Fibroblast of lung (primary cell): ENCODE results near the gene TMEFF2. TPM values are rescaled to one million over a fixed set of nuclear protein-coding genes. Genes with fewer than 3 reads are reported as not detected.
A peak's percentile ranks its signal among the peaks of the same experiment; 100 is the strongest.

Source experiments
- DNase-seq, 2 donors: peaks; one replicate each; pipeline versions ENCODE4 v3.0.0 to v3.0.0-alpha.2; 2010; ENCODE audit warnings: low read depth in 2 of 2
- H2AFZ ChIP-seq: 2 replicates; pipeline ENCODE4 v1.5.1; 2012; ENCODE audit warnings: low read length, control low read depth, inconsistent platforms
- H3K27ac ChIP-seq: 2 replicates; pipeline ENCODE4 v1.5.1; 2011; ENCODE audit warnings: low read length, control low read depth; ENCODE audit not compliant: insufficient read depth
- H3K27me3 ChIP-seq: 2 replicates; pipeline ENCODE4 v1.5.1; 2011; ENCODE audit warnings: mild to moderate bottlenecking, low read length; ENCODE audit not compliant: control insufficient read depth, insufficient read depth
- H3K36me3 ChIP-seq: 2 replicates; pipeline ENCODE4 v1.5.1; 2011; ENCODE audit warnings: low read length; ENCODE audit not compliant: control insufficient read depth, insufficient read depth
- H3K4me1 ChIP-seq: 2 replicates; pipeline ENCODE4 v1.5.1; 2011; ENCODE audit warnings: low read length; ENCODE audit not compliant: control insufficient read depth, insufficient read depth; ENCODE audit errors: extremely low read depth
- H3K4me2 ChIP-seq: 2 replicates; pipeline ENCODE4 v1.5.1; 2011; ENCODE audit warnings: low read length, control low read depth; ENCODE audit not compliant: insufficient read depth; ENCODE audit errors: extremely low read depth
- H3K4me3 ChIP-seq, 4 experiments: fragments of 200-600 bp in 1 of 4; sonication (generic) in 1 of 4; replicated peaks in 1 of 4; 2 replicates each; pipeline ENCODE4 v1.5.1; 2011 to 2016; ENCODE audit warnings: low read length in 4 of 4, low read depth in 3 of 4, mild to moderate bottlenecking in 3 of 4, control low read depth in 2 of 4, inconsistent platforms in 1 of 4, mixed read lengths in 1 of 4; ENCODE audit not compliant: insufficient read depth in 1 of 4; ENCODE audit errors: control extremely low read depth in 1 of 4
- H3K79me2 ChIP-seq: 2 replicates; pipeline ENCODE4 v1.5.1; 2012; ENCODE audit warnings: mild to moderate bottlenecking, low read length, inconsistent platforms; ENCODE audit not compliant: control insufficient read depth, insufficient read depth
- H3K9ac ChIP-seq: 2 replicates; pipeline ENCODE4 v1.5.1; 2011; ENCODE audit warnings: mild to moderate bottlenecking, low read length, control low read depth; ENCODE audit not compliant: insufficient read depth
- H3K9me3 ChIP-seq: 2 replicates; pipeline ENCODE4 v1.5.1; 2012; ENCODE audit warnings: low read depth, low read length; ENCODE audit not compliant: control insufficient read depth, insufficient read depth
- H4K20me1 ChIP-seq: 2 replicates; pipeline ENCODE4 v1.5.1; 2011; ENCODE audit warnings: low read length; ENCODE audit not compliant: control insufficient read depth, insufficient read depth; ENCODE audit errors: extremely low read depth
- EZH2 ChIP-seq: IDR thresholded peaks from 2 replicates; pipeline ENCODE4 v1.5.1; 2012; ENCODE audit warnings: low read length, control low read depth, mild to moderate bottlenecking; ENCODE audit errors: missing control alignments
- polyA plus RNA-seq, 2 donors: library from polyadenylated mRNA; depleted of rRNA in 1 of 2; stranded (reverse) in 1 of 2; unstranded in 1 of 2; fragments of >200 nt; gene quantifications; 2 replicates each; pipeline ENCODE4 v1.2.1, GENCODE V29; 2011 to 2012; ENCODE audit warnings: missing spikeins in 1 of 2
- total RNA-seq: library from RNA; depleted of rRNA; stranded (reverse); fragments of >200 nt; gene quantifications from 2 replicates; pipeline ENCODE4 v1.2.1, GENCODE V29; 2014
- TF ChIP-seq, protein P1 (sequence below), 2 donors: IDR thresholded peaks in 1 of 2; conservative IDR thresholded peaks in 1 of 2; 1 replicate in 1 of 2; 2 replicates in 1 of 2; pipeline ENCODE4 v1.5.1; 2011 to 2012; ENCODE audit warnings: low read length in 2 of 2, control low read depth in 1 of 2, inconsistent platforms in 1 of 2, low read depth in 1 of 2, mild to moderate bottlenecking in 1 of 2

Gene TMEFF2
- total and polyA plus RNA-seq, 2 donors (not counting 1 experiment from before 2014, with no cell fraction given): 0.33 to 0.87 TPM

- TF ChIP-seq, protein P1, sequence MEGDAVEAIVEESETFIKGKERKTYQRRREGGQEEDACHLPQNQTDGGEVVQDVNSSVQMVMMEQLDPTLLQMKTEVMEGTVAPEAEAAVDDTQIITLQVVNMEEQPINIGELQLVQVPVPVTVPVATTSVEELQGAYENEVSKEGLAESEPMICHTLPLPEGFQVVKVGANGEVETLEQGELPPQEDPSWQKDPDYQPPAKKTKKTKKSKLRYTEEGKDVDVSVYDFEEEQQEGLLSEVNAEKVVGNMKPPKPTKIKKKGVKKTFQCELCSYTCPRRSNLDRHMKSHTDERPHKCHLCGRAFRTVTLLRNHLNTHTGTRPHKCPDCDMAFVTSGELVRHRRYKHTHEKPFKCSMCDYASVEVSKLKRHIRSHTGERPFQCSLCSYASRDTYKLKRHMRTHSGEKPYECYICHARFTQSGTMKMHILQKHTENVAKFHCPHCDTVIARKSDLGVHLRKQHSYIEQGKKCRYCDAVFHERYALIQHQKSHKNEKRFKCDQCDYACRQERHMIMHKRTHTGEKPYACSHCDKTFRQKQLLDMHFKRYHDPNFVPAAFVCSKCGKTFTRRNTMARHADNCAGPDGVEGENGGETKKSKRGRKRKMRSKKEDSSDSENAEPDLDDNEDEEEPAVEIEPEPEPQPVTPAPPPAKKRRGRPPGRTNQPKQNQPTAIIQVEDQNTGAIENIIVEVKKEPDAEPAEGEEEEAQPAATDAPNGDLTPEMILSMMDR (conservative IDR thresholded peaks at IDR 0.05 in 1 of 2, IDR thresholded peaks at IDR 0.05 in 1 of 2; ENCODE audit: low read depth in 1 of 2, low read length in 2 of 2): no peak
- no peak overlapping the region for H3K4me2 ChIP-seq
- H3K36me3 ChIP-seq: no peaks in the 10 kb centered on the region
- H3K27ac ChIP-seq: no peak overlapping the region
- H3K4me1 ChIP-seq: peaks cover 4% of the 10 kb centered on the region
- no peaks in the 10 kb centered on the region for H3K79me2 ChIP-seq
- no peak overlapping the region for H2AFZ ChIP-seq
- H3K4me3 ChIP-seq: no peak overlapping the region
- H3K9me3 ChIP-seq: no peaks in the 10 kb centered on the region
- H3K27me3 ChIP-seq: no peaks in the 10 kb centered on the region
- H4K20me1 ChIP-seq: no peaks in the 10 kb centered on the region
- H3K9ac ChIP-seq: no peak overlapping the region
- no peak for DNase-seq
Observed at GRCh38 chr2:191930205-191930604, 264.5 kb downstream of the TMEFF2 start.

DNA sequence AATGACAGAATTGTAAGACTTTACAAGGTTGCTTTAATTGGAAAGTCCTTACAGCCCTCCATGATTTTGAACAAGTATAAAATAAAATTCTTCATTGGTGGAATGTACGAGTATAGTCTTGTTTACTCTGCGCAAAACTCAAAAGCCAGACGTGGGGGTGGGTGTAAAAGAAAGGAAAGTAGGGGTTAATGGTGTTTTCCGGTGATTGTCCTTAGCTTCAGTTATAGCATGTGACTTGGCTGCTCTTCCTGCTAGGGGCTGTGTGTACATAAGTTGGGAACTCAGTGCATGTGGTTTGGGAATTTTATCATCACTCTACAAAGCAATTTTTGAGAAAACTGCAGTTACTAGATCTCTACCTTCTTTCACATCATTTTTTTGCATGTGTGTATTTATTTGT, 265.4 kb downstream of the TMEFF2 start:
- H3K9ac ChIP-seq: no peak overlapping the region
- no peak overlapping the region for H3K4me2 ChIP-seq
- H2AFZ ChIP-seq: no peak overlapping the region
- H3K4me3 ChIP-seq: no peak overlapping the region
- H3K27ac ChIP-seq: no peak overlapping the region
- H3K4me1 ChIP-seq: peaks cover 4% of the 10 kb centered on the region
- no peaks in the 10 kb centered on the region for H3K9me3 ChIP-seq
- H3K27me3 ChIP-seq: no peaks in the 10 kb centered on the region
- H3K36me3 ChIP-seq: no peaks in the 10 kb centered on the region
- TF ChIP-seq, protein P1 (conservative IDR thresholded peaks at IDR 0.05 in 1 of 2, IDR thresholded peaks at IDR 0.05 in 1 of 2; ENCODE audit: low read depth in 1 of 2, low read length in 2 of 2): no peak
- TF ChIP-seq EZH2: no peak
- H4K20me1 ChIP-seq: no peaks in the 10 kb centered on the region
- H3K79me2 ChIP-seq: no peaks in the 10 kb centered on the region
- DNase-seq: no peak

GRCh38 chr2:191927991-191928390, 266.7 kb downstream of the TMEFF2 start:
- Histone ChIP-seq H2AFZ (no peak overlapping the region), H3K27me3 (no peaks in the 10 kb centered on the region), H3K9me3 (no peaks in the 10 kb centered on the region), H3K4me2 (no peak overlapping the region), H4K20me1 (no peaks in the 10 kb centered on the region), H3K27ac (no peak overlapping the region), H3K4me3 (no peak overlapping the region), H3K4me1 (peaks cover 4% of the 10 kb centered on the region), H3K36me3 (no peaks in the 10 kb centered on the region), H3K79me2 (no peaks in the 10 kb centered on the region), H3K9ac (no peak overlapping the region)
- DNase-seq: peak; percentile 70 to 85
- TF ChIP-seq EZH2: no peak
- TF ChIP-seq, protein P1 (conservative IDR thresholded peaks at IDR 0.05 in 1 of 2, IDR thresholded peaks at IDR 0.05 in 1 of 2; ENCODE audit: low read depth in 1 of 2, low read length in 2 of 2): no peak
